HG02610 (cell line): ENCODE measurements around the gene CCNA2.

Source experiments
- ATAC-seq: cut with Tn5 transposase; IDR thresholded peaks from one replicate; pipeline ENCODE4 v1.9.1; 2021; ENCODE audit warnings: mild to moderate bottlenecking, moderate library complexity; ENCODE audit not compliant: unreplicated experiment

The CCNA2 gene

GRCh38 chr4:121806411-121806810 is 17.3 kb downstream of the CCNA2 start:
- no peak for ATAC-seq

GRCh38 chr4:121801715-121802075 is 22.0 kb downstream of the CCNA2 start:
- no peak for ATAC-seq

DNA sequence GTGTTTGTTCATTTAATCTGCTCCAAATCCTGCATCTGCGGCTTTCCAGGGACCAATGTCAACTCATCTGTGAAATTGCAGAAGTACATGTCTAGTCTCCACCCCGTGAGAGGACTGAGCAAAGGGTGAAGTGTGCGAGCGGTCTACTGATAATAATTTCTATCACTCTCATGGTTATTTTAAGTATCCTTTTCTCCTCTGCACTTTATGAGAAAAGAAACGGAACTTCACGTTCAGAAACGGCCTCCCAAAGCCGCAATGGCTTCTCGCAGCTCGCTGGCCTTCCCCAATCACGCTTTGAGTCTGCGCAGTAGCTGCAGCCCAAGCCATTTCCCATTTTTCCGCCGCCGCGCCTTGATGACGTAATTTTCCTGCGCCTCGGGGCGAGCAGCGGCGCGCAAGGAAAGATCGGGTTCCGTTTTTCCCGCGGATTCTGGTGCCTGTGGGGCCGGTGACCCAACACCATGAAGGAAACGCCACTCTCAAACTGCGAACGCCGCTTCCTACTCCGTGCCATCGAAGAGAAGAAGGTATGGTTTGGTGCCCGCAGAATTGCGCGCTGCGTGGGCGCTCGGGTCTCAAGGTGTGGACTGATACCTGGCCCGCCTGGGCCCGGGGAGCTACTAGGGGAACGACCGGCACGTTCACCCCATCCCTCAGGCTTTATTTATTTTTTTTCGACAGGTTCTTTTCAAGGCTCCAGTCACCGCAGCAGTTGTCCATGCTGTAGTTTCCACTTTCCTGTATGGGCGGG is 22.5 kb downstream of the CCNA2 start, which contains the start of gene EXOSC9:
TSS of gene EXOSC9 (plus strand) at position 363 of the 754 bp plus-strand sequence. CDS start at position 465, 102 bp downstream.
- ATAC-seq = peak; percentile 82

DNA sequence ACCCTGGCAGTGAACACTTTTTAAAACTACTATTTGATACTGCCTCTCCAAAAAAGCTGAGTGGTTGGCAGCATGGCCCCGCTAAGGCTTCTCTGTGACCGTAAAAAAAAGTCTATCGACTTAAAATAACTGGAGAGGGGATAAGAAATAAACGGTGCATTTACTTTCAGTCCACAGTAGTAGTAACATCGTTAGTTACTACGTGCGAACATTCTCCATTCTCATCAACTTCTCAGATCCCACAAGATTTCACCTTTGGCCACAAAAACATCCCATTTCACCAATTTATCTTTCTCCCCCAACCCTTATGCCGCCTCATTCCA is 23.1 kb downstream of the CCNA2 start:
- peak; percentile 23 for ATAC-seq

GRCh38 chr4:121799867-121800501 is 23.7 kb downstream of the CCNA2 start:
- ATAC-seq = no peak

GRCh38 chr4:121799208-121799823 is 24.4 kb downstream of the CCNA2 start:
- no peak for ATAC-seq

DNA sequence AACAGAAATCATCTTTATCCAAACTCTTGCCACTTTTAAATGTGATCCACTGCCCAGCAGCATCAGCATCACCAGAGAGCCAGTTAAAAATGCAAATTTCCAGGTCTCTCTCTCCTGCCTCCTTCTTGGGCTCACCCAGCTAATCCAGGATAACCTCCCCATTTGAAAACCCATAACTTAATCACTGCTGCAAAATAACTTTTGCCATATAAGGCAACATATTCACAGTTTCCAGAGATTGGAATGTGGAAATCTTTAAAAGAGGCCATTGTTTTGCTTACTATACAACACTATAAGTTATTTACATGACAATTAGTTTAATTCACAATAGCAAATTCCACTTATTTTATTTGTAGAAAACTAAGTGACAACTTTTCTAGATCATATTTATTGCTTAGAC is 27.4 kb downstream of the CCNA2 start:
- ATAC-seq = no peak

DNA sequence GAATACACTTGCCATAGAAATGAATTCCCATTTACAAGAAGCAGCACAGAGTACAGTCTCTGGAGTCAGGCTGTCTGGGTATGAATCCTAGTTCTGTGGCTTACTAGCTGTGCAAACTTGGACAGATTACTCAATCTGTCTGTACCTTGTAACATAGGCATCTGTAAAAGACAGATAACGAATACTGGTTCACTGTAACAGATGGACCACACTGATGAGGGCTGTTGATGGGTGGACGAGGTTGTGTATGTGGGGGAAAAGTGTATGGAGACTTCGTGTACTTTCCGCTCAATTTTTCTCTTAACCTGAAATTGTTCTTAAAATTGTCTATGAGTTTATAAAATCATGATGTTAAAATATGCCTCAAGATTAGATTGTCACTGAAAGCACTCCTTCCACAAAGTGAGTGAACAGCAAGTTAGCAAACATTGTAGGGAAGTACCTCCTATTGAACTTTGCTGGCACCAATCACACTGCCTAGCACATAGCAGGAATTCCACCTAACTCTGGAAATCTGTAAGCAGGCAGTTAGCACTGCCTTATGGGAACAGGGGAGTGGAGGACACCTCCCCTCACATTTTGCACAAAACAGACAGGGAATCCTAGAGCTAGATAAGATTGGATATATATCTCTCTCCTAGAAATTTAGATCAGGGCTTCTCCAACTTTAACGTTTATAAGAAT is 29.0 kb downstream of the CCNA2 start:
- no peak for ATAC-seq

DNA sequence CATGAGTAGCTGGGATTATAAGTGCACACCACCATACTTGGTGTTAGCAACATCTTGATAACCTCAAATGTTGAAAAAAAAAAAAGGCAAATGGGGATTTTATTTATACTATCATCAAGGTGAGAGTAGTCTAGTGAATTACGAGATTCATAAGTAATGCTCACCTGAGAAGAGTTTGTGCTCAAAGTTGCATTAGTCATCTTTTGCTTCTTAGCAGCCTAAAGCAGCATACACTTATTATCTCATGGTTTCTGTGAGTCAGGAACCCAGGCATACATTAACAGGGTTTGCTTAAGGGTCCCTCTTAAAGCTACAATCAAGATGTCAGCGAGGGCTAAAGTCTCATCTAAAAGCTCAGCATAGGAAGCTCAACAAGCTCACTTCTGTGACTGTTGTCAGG is 30.7 kb downstream of the CCNA2 start:
- ATAC-seq = no peak

DNA sequence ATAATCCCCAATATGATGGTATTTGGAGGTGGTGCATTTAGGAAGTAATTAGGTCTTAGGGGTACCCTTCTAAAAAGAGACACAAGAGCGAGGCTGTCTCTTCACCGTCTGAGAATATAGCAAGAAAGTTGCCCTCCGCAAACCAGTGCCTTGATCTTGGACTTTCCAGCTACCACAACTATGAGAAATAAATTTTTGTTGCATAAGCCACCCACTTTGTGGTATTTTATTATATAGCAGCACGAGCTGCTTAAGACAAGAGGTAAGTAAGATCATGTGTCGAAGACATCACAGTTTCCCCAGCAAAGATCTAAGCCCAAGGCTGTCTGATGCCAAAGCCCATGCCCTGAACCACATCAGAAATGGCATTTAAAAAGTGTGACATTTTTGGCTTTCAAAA is 32.2 kb downstream of the CCNA2 start:
- no peak for ATAC-seq

- ATAC-seq = no peak
Observed at GRCh38 chr4:121790976-121791375, 32.7 kb downstream of the CCNA2 start.

DNA sequence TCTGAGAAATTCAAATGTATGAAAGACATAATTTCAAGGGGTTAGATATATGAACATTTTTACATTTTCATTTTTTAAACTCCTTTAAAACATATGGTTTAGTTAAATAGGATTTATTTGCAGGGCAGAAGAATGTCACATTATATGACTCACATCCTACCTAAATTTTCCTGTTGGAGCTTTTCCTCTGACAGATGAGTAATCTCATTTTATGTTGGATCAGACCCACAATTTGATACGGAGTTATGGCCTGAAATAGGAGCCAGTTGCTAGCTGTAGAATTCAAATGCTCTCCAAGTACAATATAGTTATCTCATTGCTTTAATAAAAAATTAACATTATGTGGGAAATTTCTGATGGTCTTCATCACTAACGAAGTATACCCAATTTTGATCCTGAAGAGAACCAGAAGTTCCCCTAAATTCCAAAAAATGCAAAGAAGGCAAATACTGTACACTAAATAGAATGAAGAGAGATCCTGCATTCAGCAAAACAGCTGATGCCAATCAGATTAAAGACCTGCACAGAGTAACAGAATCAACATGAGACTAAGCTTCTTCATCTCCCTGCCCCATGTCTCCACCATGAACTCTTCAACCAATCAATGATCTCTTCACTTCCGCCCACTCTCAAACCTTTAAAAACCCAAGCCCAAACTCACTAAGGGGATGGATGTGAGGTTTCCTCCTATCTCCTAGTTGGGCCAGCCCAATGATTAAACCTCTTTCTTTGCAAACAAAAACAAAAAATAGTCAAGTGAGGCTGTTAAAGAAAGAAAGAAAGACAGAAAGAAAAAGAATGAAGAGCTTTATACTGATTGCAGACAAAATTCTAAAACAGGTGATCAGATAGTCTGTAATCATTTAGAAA is 33.5 kb downstream of the CCNA2 start:
- no peak for ATAC-seq

DNA sequence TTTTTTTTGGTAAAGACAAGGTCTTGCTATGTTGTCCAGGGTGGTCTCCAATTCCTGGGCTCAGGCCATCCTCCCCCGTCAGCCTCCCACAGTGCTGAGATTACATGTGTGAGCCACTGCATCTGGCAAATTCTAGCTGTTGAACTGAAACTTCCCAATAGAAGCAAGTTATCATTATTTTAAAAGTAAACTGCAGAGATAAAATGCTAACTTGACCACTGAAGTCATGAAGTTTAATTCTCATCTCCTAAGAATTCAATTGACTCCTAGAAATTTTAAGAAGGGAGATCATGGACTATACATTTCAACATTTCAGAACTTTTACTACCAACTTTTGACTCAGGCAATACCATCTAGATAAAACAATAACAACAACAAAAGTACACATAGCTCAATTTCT is 34.2 kb downstream of the CCNA2 start:
- no peak for ATAC-seq

DNA sequence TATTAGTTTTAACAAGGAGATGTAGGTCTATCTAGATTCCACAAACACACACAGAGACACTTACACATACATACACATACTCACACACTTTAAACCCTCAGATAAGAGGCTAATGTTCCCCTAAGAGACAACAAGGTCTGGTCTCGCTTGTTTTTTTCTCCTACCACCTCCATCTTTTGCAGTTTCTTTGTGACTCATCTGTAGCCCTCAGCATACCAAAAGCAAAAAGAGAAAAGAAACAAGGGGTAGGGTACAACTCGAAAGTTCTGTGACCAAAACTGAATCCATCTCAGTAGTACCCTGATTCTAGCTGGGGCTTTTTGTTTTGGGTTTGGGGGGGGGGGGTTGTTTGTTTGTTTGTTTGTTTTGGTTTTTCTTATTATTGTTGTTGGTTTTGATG is 34.8 kb downstream of the CCNA2 start:
- peak; percentile 94 for ATAC-seq

- ATAC-seq = no peak
Observed at GRCh38 chr4:121786221-121786620, 37.5 kb downstream of the CCNA2 start.

GRCh38 chr4:121785479-121785878 is 38.2 kb downstream of the CCNA2 start:
- ATAC-seq = no peak

DNA sequence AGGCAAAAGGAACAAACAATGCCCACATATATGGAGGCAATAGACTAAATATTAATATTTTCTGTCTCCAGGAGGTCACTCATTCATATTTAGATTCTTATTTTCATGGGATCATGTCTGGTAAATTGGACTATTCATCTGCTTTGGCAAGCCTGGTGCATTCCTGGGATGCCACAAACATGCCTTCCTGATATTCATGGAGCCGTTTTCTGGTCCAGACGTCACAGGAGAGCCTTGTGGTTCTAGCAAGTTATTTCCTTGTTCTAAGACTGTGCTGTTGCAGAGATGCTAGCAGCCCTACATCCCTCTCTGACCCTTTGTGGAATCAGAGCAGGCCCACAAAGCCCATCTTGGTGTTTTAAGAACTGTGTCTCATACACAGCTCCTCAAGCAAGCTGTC is 38.7 kb downstream of the CCNA2 start:
- no peak for ATAC-seq

DNA sequence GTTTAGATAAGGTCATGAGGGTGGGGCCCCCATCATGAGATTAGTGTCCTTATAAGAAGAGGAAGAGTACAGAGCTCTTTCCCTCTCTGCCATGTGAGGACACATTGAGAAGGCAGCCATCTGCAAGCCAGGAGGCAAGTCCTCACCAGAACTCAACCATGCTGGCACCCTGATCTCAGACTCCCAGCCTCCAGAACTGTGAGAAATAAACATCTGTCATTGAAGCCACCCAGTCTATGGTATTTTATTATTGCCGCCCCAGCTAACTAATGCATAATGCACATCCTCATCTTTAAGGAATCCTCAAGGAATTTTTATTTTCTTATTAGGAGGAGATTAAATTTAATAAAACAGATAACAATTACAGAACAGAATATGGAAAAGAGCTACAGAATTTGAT is 39.3 kb downstream of the CCNA2 start:
- ATAC-seq = no peak

- ATAC-seq = no peak
Observed at GRCh38 chr4:121783210-121783609, 40.5 kb downstream of the CCNA2 start.

- no peak for ATAC-seq
Observed at GRCh38 chr4:121778991-121779628, 44.6 kb downstream of the CCNA2 start.
